Measurements from ENCODE around the gene ARL1.
A peak's percentile ranks its signal among the peaks of the same experiment; 100 is the strongest.

DNA sequence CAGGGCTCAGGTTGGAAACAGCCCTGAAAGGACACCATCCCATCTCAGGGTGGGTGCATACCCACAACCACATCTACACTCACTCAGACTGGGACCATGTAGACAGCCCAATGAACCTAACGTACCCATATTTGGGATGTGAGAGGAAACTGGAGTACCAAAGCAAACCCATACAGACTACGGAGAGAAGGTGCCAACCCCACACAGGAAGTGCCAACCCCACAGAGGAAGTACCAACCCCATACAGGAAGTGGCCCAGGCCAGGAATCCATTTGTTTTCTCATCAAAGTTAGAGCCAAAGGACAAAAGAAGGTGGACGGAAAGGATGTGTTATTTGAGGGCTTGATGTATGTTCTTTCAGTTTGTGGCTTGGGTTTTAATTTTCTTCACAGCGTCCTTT, 48.1 kb upstream of the ARL1 start:
- TF ChIP-seq, protein P1, sequence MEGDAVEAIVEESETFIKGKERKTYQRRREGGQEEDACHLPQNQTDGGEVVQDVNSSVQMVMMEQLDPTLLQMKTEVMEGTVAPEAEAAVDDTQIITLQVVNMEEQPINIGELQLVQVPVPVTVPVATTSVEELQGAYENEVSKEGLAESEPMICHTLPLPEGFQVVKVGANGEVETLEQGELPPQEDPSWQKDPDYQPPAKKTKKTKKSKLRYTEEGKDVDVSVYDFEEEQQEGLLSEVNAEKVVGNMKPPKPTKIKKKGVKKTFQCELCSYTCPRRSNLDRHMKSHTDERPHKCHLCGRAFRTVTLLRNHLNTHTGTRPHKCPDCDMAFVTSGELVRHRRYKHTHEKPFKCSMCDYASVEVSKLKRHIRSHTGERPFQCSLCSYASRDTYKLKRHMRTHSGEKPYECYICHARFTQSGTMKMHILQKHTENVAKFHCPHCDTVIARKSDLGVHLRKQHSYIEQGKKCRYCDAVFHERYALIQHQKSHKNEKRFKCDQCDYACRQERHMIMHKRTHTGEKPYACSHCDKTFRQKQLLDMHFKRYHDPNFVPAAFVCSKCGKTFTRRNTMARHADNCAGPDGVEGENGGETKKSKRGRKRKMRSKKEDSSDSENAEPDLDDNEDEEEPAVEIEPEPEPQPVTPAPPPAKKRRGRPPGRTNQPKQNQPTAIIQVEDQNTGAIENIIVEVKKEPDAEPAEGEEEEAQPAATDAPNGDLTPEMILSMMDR (IDR thresholded peaks at IDR 0.05; ENCODE audit: insufficient read depth, low read length) = no peak
- TF ChIP-seq GABPA (IDR thresholded peaks at IDR 0.05; ENCODE audit: low read depth) = peak; percentile 81
- no peak for TF ChIP-seq POLR2AphosphoS5 (IDR thresholded peaks at IDR 0.05; ENCODE audit: low read depth)
- TF ChIP-seq SPI1 (IDR thresholded peaks at IDR 0.05; ENCODE audit: borderline replicate concordance, low read depth) = peak; percentile 74

All from HL-60 (cell line).